ENCODE measurements around the gene NR2F1-AS1.

The NR2F1-AS1 gene

DNA sequence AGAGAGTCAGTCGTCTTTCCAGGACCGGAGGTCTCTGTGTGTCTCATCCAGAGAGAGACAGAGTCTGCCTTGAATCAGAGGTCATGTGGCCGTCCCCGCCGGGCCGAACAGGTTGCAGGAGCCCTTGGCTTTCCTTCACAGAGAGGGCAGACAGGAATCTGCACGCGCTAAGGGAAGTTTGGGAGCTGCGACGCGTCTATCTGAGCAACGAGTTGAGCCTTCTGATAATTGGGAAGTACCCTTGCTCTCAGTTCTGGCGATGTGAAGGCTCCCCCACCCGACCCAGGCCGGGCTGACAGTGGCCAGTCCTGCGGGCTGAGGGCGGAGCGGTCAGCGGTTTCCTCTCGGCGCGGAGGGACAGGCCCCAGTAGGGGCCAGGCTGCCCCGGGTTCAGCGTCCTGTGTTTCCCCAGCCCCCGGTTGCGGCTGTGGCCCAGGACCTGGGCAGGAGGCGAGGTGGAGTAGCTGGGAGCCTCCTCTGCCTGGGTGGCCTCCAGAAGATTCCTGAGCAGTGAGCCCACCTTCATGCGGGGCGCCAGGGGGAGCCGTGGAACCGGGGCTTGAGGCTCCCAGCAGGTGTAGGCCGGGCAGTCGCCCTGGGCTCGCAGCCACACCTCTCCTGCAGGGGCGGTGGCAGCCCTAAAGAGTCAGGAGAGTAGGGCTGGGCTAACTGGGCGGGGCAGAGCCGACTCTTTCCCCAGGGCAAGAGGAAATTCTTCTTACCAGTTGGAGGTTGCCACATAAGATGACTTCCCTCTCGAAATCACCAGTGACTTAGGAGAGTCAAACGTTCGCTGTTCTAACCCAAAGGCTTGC lies 15.9 kb upstream of the NR2F1-AS1 start:
- H3K27me3 Mint-ChIP-seq (ENCODE audit: low read depth), result peaks cover 55% of the 10 kb centered on the region
- no peaks in the 10 kb centered on the region for H3K9me3 Mint-ChIP-seq
- H3K36me3 Mint-ChIP-seq (ENCODE audit: low read depth), result peaks cover 45% of the 10 kb centered on the region
- TF ChIP-seq, protein P1, sequence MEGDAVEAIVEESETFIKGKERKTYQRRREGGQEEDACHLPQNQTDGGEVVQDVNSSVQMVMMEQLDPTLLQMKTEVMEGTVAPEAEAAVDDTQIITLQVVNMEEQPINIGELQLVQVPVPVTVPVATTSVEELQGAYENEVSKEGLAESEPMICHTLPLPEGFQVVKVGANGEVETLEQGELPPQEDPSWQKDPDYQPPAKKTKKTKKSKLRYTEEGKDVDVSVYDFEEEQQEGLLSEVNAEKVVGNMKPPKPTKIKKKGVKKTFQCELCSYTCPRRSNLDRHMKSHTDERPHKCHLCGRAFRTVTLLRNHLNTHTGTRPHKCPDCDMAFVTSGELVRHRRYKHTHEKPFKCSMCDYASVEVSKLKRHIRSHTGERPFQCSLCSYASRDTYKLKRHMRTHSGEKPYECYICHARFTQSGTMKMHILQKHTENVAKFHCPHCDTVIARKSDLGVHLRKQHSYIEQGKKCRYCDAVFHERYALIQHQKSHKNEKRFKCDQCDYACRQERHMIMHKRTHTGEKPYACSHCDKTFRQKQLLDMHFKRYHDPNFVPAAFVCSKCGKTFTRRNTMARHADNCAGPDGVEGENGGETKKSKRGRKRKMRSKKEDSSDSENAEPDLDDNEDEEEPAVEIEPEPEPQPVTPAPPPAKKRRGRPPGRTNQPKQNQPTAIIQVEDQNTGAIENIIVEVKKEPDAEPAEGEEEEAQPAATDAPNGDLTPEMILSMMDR (IDR thresholded peaks at IDR 0.05; ENCODE audit: unreplicated experiment in 3 of 3), result peak in 1 of 3 experiments; percentile 23
- peaks cover 43% of the 10 kb centered on the region for H3K4me1 Mint-ChIP-seq
- H3K27ac Mint-ChIP-seq, result peak overlapping the region in 2 of 3 experiments; percentile 73 to 96
- peak overlapping the region in 1 of 3 experiments; percentile 16 for H3K4me3 Mint-ChIP-seq

DNA sequence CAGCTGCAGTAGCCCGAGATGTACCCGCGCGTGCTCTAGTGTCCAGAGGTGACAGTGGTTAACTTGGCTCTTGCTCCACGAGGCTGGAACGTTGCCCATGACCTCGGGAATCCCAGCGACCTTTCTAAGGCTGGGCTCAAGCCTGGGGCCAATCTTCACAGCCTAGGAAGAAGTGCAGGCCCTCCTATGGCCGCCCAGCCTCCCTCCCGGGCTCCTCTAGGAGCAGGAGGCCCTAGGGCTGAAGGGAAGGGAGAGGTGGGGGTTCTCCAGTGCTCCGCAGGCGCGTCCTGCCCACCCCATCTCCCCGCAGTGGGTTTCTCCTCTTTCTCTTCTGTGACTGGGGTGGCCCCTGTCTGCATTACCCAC lies 15.3 kb upstream of the NR2F1-AS1 start:
- Mint-ChIP-seq H3K27me3 (ENCODE audit: low read depth) (peaks cover 55% of the 10 kb centered on the region), H3K4me1 (peaks cover 43% of the 10 kb centered on the region), H3K4me3 (peak overlapping the region; percentile 10 to 67 (median 17)), H3K9me3 (no peaks in the 10 kb centered on the region), H3K27ac (peak overlapping the region; percentile 73 to 96 (median 90)), H3K36me3 (ENCODE audit: low read depth) (peaks cover 51% of the 10 kb centered on the region)
- TF ChIP-seq, protein P1 (IDR thresholded peaks at IDR 0.05; ENCODE audit: unreplicated experiment in 3 of 3), result no peak

DNA sequence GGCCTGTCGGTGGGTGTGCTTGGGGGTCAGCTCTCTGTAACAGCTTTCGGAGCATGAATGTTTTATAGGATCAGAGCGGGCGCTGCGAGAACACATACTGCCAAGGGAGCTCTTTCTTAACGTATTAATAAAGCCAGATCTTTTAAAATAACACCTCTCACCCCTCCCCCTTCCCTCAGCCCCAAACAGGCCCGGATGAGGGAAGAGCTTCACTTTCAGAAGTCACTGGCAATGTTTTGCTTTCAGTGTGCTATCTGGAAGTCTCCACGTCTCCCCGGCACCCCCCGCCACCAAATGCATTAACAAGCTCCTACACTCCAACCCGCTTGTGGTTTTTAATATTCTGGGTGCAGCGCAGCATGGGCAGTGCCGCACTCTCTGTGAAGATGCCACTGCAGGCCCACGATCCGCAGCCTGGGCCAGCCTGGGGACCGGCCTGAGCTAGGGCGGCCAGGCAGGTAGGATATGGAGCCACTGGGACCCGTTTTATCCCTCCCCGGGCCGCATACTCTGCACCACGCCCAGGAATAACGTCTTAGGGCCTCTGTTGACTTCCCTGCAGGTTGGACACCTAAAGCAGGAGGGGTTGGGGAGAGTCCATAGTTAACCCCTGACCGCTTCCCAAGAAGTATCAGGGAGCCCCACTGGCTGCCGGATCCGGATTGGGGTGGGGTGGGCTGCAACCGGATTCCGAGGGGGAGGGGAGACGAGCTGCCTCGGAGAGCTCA lies 14.6 kb upstream of the NR2F1-AS1 start:
- TF ChIP-seq, protein P1 (IDR thresholded peaks at IDR 0.05; ENCODE audit: unreplicated experiment in 3 of 3), result no peak
- Mint-ChIP-seq H3K36me3 (ENCODE audit: low read depth) (peaks cover 58% of the 10 kb centered on the region), H3K27me3 (ENCODE audit: low read depth) (peaks cover 55% of the 10 kb centered on the region), H3K4me1 (peaks cover 50% of the 10 kb centered on the region), H3K4me3 (peak overlapping the region; percentile 60 to 75 (median 67)), H3K27ac (peak overlapping the region; percentile 79 to 96 (median 90)), H3K9me3 (no peaks in the 10 kb centered on the region)

DNA sequence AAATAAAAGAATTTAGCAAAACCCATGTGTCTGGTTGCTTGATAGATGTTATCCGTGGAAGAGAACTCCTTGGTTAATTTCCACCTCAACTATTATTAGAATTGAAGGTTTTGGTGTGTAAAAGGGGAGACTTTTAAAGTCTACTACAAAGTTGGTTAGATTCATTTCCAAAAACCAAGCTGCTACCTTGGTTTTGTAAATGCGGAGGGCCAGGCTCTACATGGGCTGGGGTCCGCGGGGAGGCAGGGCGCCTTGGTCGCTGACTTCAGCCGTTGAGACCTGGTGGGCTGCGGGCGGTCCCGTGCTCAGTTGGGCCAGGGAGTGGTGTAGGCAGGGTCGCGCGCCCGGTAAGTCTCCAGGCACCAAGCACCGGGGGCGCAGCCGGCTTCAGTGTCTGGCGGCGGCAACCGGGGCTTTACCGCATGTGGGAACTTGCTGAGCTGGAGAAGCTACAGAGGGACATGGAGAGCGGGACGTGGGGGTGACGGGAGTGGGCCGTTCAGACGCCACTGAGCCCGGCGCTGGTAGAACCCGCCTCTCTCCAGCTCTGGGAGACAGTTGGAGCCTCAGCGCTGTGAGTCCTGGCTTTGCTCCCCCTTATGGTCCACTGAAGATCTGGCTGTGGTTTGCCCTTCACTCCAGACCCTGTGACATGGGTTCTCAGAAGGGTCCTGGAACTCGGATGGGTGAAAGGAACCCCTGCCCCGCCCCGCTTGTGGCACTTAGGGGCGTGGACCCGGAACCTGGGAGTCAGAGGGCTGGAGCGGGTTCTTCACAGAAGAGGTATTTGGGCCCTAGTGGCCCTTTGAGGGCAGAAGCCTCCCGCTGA lies 13.8 kb upstream of the NR2F1-AS1 start:
- Mint-ChIP-seq H3K9me3 (no peaks in the 10 kb centered on the region), H3K27me3 (ENCODE audit: low read depth) (peaks cover 61% of the 10 kb centered on the region), H3K4me1 (peaks cover 58% of the 10 kb centered on the region), H3K36me3 (ENCODE audit: low read depth) (peaks cover 65% of the 10 kb centered on the region), H3K4me3 (peak overlapping the region; percentile 60 to 75 (median 67)), H3K27ac (peak overlapping the region; percentile 79 to 96 (median 90))
- TF ChIP-seq, protein P1 (IDR thresholded peaks at IDR 0.05; ENCODE audit: unreplicated experiment in 3 of 3), result peak in 1 of 3 experiments; percentile 17

DNA sequence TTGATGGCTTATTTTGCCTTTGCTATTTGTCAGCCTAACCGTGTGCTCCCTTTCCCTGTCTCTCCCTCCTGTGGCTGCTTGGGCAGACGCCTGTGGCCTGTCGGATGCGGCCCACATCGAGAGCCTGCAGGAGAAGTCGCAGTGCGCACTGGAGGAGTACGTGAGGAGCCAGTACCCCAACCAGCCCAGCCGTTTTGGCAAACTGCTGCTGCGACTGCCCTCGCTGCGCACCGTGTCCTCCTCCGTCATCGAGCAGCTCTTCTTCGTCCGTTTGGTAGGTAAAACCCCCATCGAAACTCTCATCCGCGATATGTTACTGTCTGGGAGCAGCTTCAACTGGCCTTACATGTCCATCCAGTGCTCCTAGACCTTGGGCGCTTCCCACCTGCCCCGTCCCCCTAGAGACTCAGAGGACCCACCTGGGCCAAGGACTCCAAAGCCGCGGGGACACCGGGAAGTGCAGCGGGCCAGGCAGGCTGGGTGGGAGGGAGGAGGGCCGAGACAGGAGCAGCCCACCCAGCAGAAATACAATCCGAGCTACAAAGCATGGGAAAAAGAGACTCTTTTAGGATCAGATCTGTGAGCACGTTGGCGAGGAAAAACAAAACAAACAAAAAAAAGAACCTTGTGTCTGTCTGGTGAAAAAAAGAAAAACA lies 12.6 kb upstream of the NR2F1-AS1 start:
- Mint-ChIP-seq H3K27ac (peak overlapping the region; percentile 79 to 96 (median 90)), H3K27me3 (ENCODE audit: low read depth) (peaks cover 70% of the 10 kb centered on the region), H3K9me3 (peaks cover 1% of the 10 kb centered on the region), H3K4me1 (peaks cover 70% of the 10 kb centered on the region), H3K36me3 (ENCODE audit: low read depth) (peaks cover 77% of the 10 kb centered on the region), H3K4me3 (peak overlapping the region; percentile 72 to 83 (median 82))
- TF ChIP-seq, protein P1 (IDR thresholded peaks at IDR 0.05; ENCODE audit: unreplicated experiment in 3 of 3), result no peak
